Ectodermal cell (in vitro differentiated cells): ENCODE results near the gene PRKAR1B.

ENCODE experiments used
- H3K27ac ChIP-seq: 2 replicates; pipeline ENCODE4 v1.7.0; 2013; ENCODE audit warnings: mild to moderate bottlenecking, low read depth, low read length; ENCODE audit not compliant: insufficient read depth, poor library complexity, severe bottlenecking
- H3K27me3 ChIP-seq: 2 replicates; pipeline ENCODE4 v1.7.0; 2013; ENCODE audit warnings: mild to moderate bottlenecking, low read length; ENCODE audit not compliant: insufficient read depth, control insufficient read depth, poor library complexity, severe bottlenecking
- H3K36me3 ChIP-seq: one replicate; pipeline ENCODE4 v1.7.0; 2013; ENCODE audit warnings: low read length; ENCODE audit not compliant: control insufficient read depth, insufficient read depth
- H3K4me1 ChIP-seq: one replicate; pipeline ENCODE4 v1.7.0; 2013; ENCODE audit warnings: low read length; ENCODE audit not compliant: control insufficient read depth, insufficient read depth
- H3K4me3 ChIP-seq: 2 replicates; pipeline ENCODE4 v1.7.0; 2013; ENCODE audit warnings: low read depth, low read length, control low read depth; ENCODE audit not compliant: insufficient read depth
- H3K9me3 ChIP-seq: 2 replicates; pipeline ENCODE4 v1.7.0; 2013; ENCODE audit warnings: mild to moderate bottlenecking, low read length, moderate library complexity; ENCODE audit not compliant: control insufficient read depth
- WGBS, 2 experiments: methylation state at CpG; one replicate each; pipeline ENCODE4 v1.1.7; 2013; ENCODE audit warnings: missing lambda C conversion rate in 2 of 2; 5-methylcytosine and 5-hydroxymethylcytosine counted together

PRKAR1B gene

GRCh38 chr7:521221-522070 lies 205.6 kb downstream of the PRKAR1B start:
- H3K4me3 ChIP-seq = peak overlapping the region; percentile 13
- 1 to 2% methylated on average over 72 of the region's 72 CpGs for WGBS, 2 experiments
- H3K27me3 ChIP-seq = peaks cover 83% of the 10 kb centered on the region
- no peaks in the 10 kb centered on the region for H3K36me3 ChIP-seq
- H3K27ac ChIP-seq = no peak overlapping the region
- no peaks in the 10 kb centered on the region for H3K9me3 ChIP-seq
- H3K4me1 ChIP-seq = peaks cover 14% of the 10 kb centered on the region

- H3K27me3 ChIP-seq = peaks cover 91% of the 10 kb centered on the region
- H3K36me3 ChIP-seq = no peaks in the 10 kb centered on the region
- WGBS, 2 experiments = 1% methylated on average over 63 of the region's 63 CpGs
- peaks cover 17% of the 10 kb centered on the region for H3K4me1 ChIP-seq
- H3K9me3 ChIP-seq = no peaks in the 10 kb centered on the region
- H3K4me3 ChIP-seq = peak overlapping the region; percentile 27
- H3K27ac ChIP-seq = no peak overlapping the region
Measured at GRCh38 chr7:520503-521161, 206.4 kb downstream of the PRKAR1B start.

- no peaks in the 10 kb centered on the region for H3K9me3 ChIP-seq
Measured at GRCh38 chr7:519484-520390, 207.3 kb downstream of the PRKAR1B start, which contains the start of gene PDGFA. Gene PDGFA, minus strand, starts transcription at chr7:519846. Its CDS starts 845 bp downstream, at chr7:519001.

GRCh38 chr7:518630-519483 lies 208.2 kb downstream of the PRKAR1B start:
- Histone ChIP-seq H3K9me3 (no peaks in the 10 kb centered on the region), H3K27me3 (peaks cover 83% of the 10 kb centered on the region), H3K4me1 (peaks cover 28% of the 10 kb centered on the region), H3K4me3 (peak overlapping the region; percentile 49), H3K27ac (no peak overlapping the region), H3K36me3 (no peaks in the 10 kb centered on the region)
- WGBS, 2 experiments = 0 to 1% methylated on average over 93 of the region's 93 CpGs

More at GRCh38 chr7:519484-520390, 207.3 kb downstream of the PRKAR1B start, which contains the start of gene PDGFA:
- 0% methylated on average over 130 to 132 of the region's 132 CpGs for WGBS, 2 experiments
- H3K27ac ChIP-seq = no peak within 1 kb of the TSS
- H3K4me3 ChIP-seq = peak within 1 kb of the TSS; percentile 49
- H3K27me3 ChIP-seq = peaks cover 89% of the 10 kb centered on the region
- H3K4me1 ChIP-seq = peaks cover 26% of the 10 kb centered on the region
- H3K36me3 ChIP-seq = no peaks in the 10 kb centered on the region

- Histone ChIP-seq H3K9me3 (no peaks in the 10 kb centered on the region), H3K4me3 (peak overlapping the region; percentile 49), H3K36me3 (no peaks in the 10 kb centered on the region), H3K27me3 (peaks cover 74% of the 10 kb centered on the region), H3K4me1 (peaks cover 28% of the 10 kb centered on the region), H3K27ac (no peak overlapping the region)
- WGBS, 2 experiments = 0% methylated on average over 70 of the region's 70 CpGs
Measured at GRCh38 chr7:517774-518629, 209.1 kb downstream of the PRKAR1B start.

GRCh38 chr7:516606-517456 lies 210.2 kb downstream of the PRKAR1B start:
- Histone ChIP-seq H3K36me3 (no peaks in the 10 kb centered on the region), H3K9me3 (no peaks in the 10 kb centered on the region), H3K4me1 (peaks cover 28% of the 10 kb centered on the region), H3K27me3 (peaks cover 63% of the 10 kb centered on the region), H3K4me3 (peak overlapping the region; percentile 49), H3K27ac (no peak overlapping the region)
- WGBS, 2 experiments = 0 to 1% methylated on average over 83 of the region's 83 CpGs

- Histone ChIP-seq H3K4me1 (peaks cover 23% of the 10 kb centered on the region), H3K4me3 (no peak overlapping the region), H3K36me3 (no peaks in the 10 kb centered on the region), H3K27me3 (peaks cover 56% of the 10 kb centered on the region), H3K9me3 (no peaks in the 10 kb centered on the region), H3K27ac (no peak overlapping the region)
- 5% methylated on average over 13 of the region's 13 CpGs for WGBS, 2 experiments
Measured at GRCh38 chr7:516216-516605, 210.9 kb downstream of the PRKAR1B start.

GRCh38 chr7:515628-516027 lies 211.5 kb downstream of the PRKAR1B start:
- Histone ChIP-seq H3K4me1 (peaks cover 17% of the 10 kb centered on the region), H3K27ac (no peak overlapping the region), H3K36me3 (no peaks in the 10 kb centered on the region), H3K27me3 (peaks cover 50% of the 10 kb centered on the region), H3K9me3 (no peaks in the 10 kb centered on the region), H3K4me3 (no peak overlapping the region)
- 4 to 6% methylated on average over 10 of the region's 10 CpGs for WGBS, 2 experiments
